Activated CD4-positive, alpha-beta T cell treated with anti-CD3 and anti-CD28 coated beads for 24 hours (primary cell): ENCODE measurements around the gene ZBTB34.

Source experiments
- DNase-seq, 2 donors: peaks; one replicate each; pipeline ENCODE4 v3.0.0-alpha.2; 2020; ENCODE audit warnings: low read depth in 2 of 2

Gene ZBTB34

DNA sequence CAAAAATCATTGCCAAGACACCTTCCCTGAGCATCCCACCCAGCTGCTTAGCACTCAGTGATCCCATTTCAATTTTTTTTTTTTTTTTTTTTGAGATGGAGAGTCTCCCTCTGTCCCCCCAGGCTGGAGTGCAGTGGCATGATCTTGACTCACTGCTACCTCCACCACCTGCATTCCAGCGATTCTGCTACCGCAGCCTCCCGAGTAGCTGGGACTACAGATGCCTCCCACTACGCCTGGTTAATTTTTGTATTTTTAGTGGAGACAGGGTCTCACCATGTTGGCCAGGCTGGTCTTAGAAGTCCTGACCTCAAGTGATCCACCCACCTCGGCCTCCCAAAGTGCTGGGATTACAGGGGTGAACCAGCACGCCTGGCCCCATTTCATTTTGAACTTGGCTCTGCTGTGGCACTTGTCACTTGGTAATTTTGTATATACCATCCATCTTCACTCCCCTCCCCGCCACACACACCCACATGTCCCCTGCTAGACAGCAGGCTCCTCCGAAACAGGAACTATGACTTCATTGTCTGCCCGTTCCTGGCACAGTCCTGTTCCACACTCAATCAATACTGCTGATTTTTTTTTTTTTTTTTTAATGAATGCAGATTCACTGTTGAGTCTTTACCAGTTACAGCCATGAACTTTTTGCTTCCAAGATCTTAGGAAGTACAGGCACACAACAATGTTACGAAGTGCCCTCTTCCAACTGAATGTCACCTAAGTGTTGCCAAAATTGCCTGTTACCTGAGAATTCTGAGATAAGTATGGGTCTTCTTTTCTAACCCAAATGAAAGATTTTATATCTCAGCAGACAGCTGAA is 17.3 kb upstream of the ZBTB34 start:
- DNase-seq = no peak

DNA sequence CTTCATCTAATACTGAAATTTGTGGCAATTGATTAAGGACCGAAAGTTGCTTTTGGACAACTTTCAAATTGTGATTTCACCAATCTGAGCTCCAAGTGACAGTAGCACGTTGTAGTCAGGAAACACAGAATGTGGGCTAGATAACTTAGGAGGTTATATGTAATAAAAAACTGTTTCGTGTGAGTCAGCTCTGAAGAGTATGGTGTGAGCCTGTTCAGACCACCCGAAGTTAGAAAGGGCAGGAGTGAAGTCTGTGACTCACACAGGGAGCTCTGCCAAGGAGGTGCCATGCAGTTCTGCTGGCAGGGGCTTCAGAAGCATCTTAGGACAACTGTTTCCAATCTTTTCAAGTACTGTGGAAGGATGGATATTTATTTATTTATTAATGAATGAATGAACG is 16.4 kb upstream of the ZBTB34 start:
- DNase-seq = no peak

DNA sequence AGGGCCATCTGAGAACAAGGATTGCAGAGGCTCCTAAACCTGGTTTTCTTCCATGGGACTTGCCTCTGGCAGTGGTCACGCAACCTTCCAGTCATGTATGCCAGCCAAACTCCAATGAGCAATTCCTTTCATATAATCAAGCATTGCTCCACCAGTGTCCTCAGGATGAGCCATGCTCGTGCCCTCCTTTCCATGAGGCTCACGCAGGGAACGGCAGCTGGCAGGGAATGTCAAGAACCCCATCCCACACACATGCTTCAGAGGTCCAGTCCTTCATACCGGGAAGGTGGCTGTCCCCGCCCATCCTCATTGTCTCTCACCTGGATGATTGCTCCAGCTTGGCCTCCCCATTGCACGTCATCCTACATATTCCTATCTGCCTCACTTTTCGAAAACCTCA is 13.4 kb upstream of the ZBTB34 start:
- no peak for DNase-seq

DNA sequence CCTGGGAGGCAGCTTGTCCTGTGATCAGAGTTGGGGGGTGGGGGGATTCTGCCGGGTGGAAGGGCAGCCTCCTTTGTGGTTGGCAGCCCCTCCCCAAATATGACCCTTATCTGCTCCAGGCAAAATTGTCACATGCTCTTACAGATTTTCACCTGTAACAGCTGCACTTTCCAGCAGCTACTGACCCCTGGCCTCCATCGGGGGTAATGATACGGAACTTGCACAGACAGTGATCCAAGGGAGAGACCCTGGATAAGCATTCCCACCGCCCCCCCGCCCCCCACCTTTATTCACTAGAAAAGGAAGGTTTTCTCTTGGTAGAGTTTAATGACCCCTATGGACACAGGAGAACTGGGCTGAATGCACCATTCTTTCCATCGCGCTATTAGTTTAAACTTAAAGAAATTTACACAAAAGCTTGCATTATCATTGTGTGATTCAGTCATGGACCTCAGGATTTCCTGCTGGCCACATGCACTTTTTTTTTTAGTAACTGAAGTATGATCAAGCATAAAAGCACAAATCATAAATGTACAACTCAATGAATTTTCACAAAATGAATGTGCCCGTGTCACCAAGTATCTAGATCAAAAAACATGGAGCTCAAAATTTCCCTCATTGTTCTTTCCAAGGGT is 10.7 kb upstream of the ZBTB34 start:
- no peak for DNase-seq

DNA sequence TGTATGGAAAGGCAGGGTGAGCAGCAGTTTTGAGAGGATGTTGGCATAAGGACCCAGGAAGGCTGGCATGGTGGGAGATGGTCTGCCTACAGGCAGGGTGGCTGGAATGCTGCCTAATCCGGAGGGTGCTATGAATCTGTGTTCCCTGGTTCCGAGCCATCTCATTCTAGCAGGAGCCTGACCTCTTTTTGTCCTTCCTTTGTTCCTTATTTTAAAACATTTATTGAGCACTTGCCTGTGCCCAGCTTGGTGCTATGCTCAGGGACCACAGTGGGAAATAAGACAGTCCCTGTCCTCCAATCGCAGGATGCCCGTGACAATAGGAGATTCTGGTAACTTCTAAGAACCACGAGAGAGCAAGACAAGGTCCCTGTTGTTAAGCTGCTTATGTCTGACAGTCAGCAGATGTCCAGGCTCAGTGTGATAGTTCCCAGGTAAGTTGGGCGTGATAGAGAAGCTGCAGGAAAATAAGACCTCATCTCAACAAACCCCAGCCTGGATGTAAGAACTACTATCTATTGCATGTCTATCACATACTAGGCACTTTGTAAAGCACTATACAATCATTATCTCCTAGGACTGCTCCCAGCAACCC is 9.1 kb upstream of the ZBTB34 start:
- DNase-seq = no peak

DNA sequence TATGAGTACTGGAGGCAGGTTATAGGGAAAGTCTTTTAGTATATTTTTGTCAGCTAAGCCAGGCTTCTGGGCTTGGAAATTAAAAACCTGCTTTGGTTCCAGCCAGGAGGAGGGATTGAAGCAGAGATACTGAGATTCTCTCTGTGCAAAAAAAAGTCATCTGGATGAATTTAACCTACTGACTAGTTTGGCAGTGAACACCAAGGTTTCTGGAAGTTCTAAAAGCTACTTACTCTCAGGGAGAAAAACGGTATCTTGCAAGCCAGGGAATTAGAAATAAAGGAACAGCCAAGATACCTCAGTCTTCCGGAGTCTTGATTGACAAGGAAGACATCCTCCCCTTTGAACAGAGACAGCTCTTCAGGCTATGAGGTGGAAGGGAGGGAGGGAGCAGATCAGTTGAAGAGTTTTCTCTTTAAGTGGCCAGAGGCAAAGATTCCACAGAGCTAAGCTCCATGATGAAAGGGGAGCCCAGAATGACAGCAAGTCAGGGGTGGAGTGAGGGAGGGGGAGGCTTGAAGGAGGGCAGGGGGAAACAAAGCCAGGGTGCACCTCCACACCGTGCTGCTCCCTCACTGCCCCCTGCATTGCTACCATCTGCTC is 8.3 kb upstream of the ZBTB34 start:
- DNase-seq = no peak

DNA sequence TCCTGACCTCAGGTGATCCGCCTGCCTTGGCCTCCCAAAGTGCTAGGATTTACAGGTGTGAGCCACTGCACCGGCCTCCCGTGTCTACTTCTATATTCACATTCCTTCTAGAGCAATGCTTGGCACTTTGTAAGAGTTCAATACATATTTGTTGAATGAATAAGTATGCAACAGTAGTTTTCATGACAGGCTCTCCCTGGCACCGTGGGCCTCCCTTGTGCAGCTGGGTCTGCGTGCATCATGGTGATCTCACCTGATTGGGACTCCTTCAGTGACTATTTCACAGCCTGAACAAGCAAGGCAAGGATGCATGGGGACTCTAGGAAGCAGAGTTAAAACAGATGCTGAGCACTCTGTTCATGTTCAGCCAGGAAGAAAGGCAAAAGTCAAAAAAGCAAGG is 6.8 kb upstream of the ZBTB34 start:
- no peak for DNase-seq

DNA sequence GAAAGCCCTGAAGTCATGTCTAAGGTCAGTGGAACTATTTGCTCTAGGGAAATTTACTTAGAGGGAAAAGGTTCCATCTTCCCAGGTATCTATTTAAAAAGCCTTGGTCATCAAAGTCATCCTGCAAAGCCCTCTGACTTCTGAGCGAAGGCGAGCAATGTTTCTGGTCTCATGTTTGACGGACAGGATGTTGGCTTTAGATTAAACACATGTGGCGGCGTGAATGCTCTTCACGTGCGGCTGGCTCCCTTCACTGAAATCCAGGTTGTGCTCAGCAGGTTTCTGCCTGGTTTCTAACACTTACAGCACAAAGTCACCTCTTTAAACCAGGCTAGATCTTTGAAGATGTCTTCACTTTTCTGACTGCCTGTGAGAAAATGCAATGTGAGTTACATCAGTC is 5.7 kb upstream of the ZBTB34 start:
- no peak for DNase-seq

DNA sequence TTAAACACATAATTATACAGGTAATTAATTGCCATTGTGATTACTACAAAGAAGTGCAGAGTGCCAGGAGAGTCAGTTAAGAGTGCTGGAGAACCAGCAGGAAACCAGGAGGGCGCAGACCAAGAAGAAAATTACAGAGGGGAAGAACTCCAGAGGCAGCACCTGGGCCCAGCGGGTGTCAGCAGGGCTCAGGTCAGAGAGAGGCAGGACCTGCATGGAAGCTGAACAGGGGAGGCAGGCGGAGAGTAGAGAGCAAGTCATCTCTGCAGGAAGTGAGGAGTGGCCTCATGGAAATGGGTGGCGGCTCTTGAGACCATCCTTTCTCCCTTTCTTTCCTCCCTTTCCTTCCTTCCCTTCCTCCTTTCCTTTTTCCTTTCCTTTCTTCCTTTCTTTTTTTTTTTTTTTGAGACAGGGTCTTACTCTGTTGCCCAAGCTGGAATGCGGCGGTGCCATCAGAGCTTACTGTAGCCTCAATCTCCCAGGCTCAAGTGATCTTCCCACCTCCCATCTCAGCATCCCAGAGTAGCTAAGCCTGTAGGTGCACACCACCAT is 4.0 kb upstream of the ZBTB34 start:
- DNase-seq = no peak

DNA sequence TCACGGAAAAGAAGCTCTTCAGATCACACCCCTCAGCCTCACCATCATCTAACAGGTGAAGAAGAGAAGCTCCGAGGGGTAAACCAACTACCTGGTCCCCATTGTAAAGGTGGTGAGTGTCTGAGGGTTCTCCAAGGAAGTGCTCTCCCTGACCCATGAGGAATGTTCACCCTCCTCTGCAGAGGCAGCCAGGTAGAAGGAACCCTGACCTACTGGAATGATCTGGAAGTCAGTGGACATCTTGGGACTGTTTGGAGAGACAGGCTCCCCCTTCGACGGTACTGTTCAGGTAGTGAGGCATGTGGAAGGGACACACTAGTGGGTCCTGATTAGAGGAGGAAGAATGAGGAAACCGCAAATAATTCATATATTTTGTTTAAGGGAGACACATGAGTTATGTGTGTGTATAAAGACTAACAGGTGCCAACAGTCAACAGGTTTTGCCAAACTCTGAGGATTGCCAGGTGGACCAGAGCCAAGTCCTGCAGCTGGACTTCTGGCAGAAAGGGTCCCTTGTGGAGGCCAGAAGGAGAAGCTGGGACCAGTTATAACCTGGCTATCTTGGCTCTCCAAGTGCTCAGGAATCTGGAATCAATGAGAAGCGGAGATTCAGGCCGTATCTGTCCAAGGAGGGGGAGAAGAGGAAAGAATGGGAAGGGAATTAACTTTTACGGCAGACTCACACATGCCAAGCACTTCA is 3.0 kb upstream of the ZBTB34 start:
- DNase-seq = no peak

DNA sequence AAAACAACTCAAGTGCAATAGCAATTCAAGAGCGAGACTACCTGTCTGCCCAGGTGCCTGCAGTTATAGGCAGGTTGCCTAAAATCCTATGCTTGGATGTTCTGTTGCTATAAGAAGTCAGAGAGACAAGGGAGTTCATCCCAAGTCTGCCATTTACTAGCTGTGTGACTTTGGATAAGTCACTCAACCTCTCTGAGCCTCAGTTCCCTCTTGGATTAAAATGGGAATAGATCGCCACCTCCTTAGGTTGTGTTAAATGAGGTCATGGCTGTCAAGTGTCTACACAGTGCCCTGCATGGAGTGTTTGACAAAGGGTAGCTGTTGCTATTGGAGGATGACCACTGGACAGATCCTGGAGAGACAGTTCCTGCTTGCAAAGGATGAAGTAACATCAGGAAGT is 1.3 kb upstream of the ZBTB34 start:
- DNase-seq = no peak

DNA sequence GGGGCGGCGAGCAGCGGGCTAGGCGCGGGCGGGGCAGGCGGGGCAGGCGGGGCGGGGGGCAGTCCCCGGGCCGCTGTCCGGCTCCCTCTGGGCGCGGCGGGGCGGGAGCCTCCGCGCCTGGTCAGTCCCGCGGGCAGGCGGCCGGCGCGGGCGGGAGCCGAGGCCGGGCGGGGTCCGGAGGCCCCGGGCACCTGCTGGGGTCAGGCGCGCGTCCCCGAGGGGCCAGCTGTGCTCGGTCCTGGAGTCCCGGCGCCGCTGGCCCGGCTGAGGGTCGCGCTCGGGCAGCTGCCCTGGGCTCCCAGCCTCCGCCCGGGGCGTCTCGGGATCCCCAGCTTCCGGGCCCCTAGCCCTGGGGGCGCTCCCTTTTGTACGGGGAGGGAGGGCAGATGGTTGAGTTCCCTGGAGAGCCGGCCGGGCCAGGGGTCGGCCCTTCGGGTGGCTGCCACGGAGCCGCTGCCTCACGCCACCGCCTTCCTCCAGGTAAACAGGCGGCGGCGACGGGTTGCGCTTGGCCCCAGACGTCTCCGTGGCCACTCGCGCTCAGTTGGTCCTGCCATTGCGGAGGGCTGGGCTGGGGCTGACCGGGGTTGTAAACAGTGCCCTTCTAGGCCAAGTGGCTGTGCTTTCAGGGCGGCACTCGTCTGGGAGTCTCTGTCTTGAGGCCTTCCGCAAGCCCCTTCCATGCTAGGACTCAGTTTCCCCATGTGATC is 473 bp downstream of the ZBTB34 start:
- DNase-seq = peak in 1 of 2 donors; percentile 4

DNA sequence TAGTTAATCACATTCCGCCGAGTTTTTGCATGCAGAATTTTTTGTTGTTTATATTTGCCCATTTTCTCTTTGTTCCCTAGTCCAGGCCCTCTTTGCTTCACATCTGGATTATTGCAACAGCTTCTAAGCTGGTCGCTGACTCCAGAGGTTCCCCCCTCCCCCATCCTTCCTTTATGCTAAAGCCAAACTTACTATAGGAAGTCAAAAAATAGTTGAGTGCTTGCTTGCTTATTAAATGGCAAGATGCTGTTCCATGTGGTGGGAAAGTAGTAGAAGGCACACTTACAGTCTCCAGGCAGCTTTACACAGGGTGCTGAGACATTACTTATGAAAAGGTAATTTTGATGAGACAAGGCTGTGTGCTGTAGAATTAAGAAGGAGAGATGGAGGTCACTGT is 1.3 kb downstream of the ZBTB34 start:
- DNase-seq = no peak

DNA sequence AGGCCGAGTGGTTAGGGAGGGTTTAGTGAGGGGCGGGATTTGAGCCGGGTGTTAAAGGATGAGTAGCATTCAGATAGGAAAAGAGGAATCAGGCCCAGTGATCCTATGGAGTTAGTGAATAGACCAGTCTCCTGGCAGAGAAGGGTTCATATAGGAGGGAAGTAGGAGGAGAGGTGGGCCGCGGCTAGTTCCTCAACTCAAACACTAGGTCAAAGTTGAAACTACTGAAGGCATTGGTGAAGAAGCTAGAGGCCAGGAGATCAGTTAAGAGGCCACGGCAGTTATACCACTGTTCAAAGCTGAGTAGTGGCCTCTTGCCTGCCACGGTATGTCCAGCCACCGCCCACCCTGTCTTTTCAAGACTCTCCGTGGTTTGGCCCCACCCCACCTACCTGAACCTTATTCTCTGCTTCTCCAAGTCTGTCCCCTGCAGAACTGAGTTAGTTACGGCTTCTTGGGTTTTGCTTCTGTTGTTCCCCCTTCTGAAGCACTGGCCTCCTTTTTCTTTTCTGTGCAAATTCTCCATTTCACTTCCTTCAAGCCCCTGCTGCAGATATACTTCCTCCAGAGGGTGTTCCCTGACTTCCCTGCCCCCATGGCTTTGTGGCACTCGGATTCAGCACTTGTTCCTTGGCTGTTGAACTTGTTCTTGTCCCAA is 1.8 kb downstream of the ZBTB34 start:
- no peak for DNase-seq

DNA sequence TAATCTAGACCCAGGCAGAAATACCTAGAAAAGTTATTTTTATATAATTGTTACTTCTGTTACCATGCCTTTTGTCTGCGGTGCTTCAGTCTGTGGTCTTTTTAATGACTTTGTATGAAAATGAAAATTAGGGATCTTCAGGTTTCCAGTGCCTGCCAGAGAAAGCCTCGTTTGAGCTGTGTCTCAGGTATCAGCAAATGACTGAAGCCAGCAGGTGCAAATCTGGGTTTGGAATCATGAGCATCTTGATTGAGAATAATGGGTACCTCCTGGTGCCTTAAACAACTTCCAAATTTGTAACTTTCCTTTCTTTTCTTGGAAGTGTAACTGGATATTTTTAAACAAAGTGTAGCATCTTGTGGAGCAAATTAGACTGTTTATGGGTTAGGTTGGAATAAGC is 4.3 kb downstream of the ZBTB34 start:
- no peak for DNase-seq

DNA sequence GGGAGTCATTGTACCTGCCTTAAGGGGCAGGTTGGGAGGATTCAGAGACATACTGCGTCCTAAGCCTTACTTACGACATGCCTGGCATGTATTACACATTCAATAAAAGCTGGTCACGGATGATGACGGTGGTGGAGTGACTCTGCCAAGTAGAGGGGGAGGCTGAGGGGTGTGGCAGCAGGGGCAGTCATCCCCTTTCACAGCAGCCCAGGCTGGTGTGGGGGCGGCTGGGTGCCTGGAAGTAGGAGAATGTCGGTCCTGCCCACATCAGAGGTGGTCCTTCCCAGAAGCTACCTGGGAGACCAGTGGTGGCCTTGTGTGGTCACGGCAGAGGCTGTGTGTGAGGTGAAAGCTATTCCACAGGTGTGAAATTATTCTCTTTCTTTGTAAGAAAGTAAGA is 8.9 kb downstream of the ZBTB34 start:
- no peak for DNase-seq

DNA sequence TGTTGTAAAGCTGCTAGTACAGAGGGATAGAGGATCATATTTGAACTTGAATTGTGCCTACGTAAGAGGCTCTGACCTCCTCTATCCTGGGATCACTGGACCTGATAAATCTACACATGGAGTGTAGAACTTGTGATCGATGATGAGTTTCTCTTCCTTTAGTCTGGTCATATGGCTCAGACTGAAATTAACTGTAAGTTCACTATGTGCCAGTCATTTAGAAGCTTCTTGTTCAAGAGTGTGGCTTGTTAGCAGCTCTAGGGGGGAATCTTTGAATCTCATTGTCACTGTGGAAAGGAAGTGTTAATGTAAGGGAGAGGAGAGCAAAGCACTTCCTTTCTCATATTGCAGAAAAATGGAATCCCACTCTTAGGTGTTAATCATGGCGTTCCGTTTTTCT is 12.1 kb downstream of the ZBTB34 start:
- DNase-seq = no peak

DNA sequence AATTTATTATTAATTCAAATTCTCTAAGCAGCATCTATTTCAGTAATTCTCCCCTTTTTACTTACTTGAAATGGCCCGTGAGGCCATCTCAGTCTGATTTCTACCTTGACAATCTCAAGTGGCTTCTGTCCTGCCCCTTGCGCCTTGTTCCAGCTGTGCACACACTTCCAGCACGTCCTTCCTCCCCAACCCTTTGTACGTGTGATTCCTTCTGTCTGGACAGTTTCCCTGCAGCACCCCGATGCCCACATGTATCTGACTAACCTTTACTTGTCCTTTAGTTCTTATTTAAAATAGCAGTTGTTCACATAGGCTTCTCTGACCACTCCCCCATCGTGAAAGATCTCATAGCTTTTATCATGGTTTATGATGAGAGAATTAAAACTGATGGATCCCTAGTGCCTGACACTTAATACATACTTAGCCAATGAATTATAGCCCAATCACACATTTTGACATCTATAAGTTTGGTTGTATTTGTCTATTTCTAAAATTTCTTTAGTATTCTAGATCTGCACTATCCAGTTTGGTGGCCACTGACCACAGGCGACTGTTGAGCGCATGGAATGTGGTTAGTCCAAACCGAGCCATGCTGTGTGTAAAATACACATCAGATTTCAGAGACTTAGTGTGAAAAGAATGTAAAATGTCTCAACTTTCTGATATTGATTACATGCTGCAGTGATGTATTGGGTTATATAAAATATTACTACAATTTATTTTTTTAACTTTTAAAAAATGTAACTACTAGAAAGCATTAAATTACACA is 14.3 kb downstream of the ZBTB34 start:
- no peak for DNase-seq

DNA sequence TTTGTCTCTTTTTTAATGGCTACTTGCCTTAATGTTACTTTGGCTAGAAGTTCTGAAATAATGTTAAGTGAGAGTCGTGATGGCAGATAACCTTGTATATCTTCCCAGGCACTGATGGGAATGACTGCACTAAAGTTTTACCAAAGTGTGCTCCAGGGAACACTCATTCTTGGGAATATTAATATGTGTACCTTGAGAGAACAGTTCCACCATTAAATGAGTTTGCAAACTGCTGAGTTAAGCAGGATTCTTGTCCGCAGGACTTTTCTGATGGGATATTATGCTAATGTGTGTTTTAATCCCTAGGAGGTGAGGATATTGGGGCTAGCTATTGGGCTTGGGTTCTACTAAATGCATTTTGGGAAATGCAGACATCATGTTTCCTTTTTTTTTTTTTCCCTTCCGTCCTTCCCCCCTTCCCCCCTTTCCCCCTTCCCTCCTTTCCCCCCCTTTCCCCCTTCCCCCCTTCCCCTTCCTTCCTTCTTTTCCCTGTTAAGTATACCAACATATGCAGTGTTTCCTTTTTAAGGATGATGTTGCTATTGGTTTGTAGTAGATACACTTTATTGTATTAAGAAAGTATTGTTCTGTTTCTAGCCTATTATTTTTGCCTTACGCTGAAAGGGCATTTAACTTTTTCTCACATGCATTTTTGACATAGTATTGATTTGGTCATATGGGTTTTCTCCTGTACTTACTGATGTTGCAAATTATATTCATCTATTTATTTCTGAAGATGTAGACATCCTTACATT is 15.5 kb downstream of the ZBTB34 start:
- no peak for DNase-seq
